Stimulated activated CD8-positive, alpha-beta memory T cell treated with anti-CD3 and anti-CD28 coated beads, Interleukin-7, amount 100 ng/mL, for 24 hours (primary cell): ENCODE data around the gene DNAJC4.

ENCODE experiments used
- DNase-seq: peaks from one replicate; pipeline ENCODE4 v3.0.0-alpha.2; 2020; ENCODE audit warnings: low read depth

The DNAJC4 gene

DNA sequence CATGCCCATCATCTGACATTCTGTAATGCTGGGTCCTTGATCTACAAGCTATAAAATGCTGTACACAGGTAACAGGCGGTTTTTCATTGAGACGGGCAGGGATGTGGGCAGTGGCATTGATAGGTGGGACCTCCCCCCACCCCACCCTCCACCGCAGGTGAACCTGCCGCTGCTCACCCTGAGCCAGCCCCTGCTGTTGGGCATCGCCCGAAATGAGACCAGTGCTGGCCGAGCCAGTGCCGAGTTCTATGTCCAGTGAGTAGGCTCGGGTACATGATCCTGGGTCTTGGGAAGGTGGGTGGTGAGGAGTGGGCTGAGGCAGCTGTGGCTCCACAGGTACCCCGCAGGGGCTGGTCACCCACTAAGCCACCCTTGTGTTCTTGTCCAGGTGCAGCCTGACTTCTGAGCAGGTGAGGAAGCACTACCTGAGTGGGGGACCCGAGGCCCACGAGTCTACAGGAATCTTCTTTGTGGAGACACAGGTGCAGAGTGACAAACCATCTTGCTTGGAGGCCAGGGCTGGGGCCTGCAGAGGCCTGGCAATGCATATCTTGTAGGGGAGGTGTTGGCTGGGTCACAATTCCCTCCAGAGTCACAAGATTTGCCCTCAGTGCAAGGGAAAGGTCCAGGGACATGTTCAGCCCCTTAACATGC lies 1.1 kb upstream of the DNAJC4 start:
- no peak for DNase-seq

- DNase-seq = no peak
These were observed 591 bp upstream of the DNAJC4 start for GRCh38 chr11:64229744-64230170.

- no peak for DNase-seq
These were observed 627 bp downstream of the DNAJC4 start for GRCh38 chr11:64230985-64231365.

- no peak for DNase-seq
These were observed 1.2 kb downstream of the DNAJC4 start for GRCh38 chr11:64231546-64231945.

GRCh38 chr11:64232182-64232966 lies 2.0 kb downstream of the DNAJC4 start:
- DNase-seq = no peak

- no peak for DNase-seq
These were observed 2.6 kb downstream of the DNAJC4 start for GRCh38 chr11:64232967-64233315.

- no peak for DNase-seq
These were observed 3.7 kb downstream of the DNAJC4 start, which contains the start of gene VEGFB for GRCh38 chr11:64233913-64234586. VEGFB (plus strand) TSS chr11:64234584; CDS start chr11:64234834, 250 bp downstream.

GRCh38 chr11:64234647-64235379 lies 4.5 kb downstream of the DNAJC4 start:
- no peak for DNase-seq

DNA sequence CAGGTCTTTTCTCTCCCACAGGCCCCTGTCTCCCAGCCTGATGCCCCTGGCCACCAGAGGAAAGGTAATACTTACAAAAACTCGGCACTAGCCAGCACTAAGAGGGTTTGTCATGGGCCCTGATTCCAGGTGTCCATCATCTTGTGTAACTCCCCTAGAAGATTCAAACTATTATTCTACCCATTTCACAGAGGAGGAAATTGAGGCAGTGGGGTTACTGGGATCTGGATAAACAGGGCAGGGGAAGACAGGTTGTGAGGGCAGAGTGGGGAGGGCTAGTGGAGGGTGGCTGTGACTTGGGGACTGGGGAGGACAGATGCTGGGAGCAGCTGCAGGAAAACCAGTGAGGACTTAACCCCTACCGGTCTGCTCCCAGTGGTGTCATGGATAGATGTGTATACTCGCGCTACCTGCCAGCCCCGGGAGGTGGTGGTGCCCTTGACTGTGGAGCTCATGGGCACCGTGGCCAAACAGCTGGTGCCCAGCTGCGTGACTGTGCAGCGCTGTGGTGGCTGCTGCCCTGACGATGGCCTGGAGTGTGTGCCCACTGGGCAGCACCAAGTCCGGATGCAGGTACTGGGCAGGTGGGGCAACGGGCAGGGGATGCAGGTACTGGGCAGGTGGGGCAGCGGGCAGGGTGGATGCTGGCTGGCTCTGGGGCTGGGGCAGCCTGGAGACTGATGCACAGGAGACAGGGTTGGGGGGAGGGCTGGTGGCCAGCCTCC lies 5.3 kb downstream of the DNAJC4 start:
- DNase-seq = no peak

GRCh38 chr11:64237484-64237951 lies 7.2 kb downstream of the DNAJC4 start:
- DNase-seq = no peak

- no peak for DNase-seq
These were observed 7.7 kb downstream of the DNAJC4 start for GRCh38 chr11:64238076-64238475.

DNA sequence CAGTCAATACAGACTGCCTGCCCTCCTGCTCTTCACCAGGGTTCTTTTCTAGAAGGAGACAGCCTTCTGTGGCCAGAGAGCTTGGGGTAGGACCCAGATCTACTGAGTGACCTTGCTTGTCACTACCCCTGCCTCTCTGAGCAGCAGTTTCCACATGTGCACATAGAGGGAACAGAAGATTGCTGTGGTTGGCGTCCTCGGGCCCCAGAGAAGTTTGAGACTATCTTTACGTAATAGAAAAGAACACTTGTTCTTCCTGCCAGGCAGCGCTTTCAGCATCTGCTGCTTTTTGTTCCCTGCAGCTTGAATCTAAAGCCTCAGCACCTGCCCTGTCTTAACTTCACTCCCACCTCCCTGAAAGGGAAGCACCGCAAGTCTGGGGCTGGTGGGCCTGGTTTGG lies 8.7 kb downstream of the DNAJC4 start:
- no peak for DNase-seq

DNA sequence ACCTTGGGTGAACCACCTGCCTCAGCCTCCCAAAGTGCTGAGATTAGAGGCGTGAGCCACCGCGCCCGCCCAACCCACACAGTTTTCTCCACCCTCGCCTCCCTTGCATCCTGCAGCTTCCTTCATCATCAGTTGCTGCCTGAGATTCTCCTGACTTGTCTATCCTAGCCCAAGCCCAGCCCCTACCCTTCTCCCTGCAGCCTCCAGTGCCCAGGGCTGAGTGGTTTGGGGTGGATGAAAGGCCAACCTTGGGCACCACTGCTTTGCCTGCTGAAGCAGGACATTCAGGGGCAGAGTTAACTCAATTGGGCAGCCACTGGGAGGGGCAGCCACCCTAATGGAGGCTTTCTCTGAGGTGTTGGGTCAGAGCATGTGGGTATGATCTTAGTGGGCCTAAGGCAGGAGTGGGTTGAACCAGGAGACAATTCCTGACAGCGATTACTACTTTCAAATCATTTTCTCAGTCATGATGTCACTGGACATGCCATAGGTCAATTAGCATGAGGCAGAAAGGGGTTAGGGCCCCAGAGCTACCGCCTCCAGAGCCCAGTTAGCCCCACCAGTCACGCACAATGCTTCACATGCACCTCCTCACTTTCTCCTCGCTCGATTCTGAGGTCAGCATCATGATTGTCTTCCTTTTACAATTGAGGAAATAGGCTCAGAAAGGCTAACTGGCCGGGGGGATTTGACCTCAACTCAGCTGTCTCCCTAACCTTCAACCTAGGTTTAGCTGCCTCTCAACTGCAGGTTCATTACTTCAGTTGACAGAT lies 9.5 kb downstream of the DNAJC4 start:
- no peak for DNase-seq

- peak; percentile 93 for DNase-seq
These were observed 10.3 kb downstream of the DNAJC4 start, which contains the start of gene FKBP2 for GRCh38 chr11:64240435-64241240. FKBP2 (plus strand) TSS chr11:64241095; CDS start chr11:64242388, 1,293 bp downstream.

DNA sequence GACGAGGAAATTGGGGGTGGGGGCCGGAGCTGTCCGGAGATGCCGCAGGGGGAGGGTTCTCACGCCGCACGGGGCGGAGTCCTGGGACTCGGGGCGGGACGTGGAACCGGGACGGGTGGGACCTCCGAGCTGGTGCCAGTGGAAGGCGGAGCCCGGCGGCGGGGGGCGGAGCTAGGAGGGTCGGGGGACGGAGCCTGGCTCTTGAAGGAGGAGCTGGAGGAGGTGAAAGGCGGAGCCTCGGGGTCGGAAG lies 10.8 kb downstream of the DNAJC4 start:
- DNase-seq = peak; percentile 99

- DNase-seq = no peak
These were observed 11.4 kb downstream of the DNAJC4 start for GRCh38 chr11:64241491-64242374.

DNA sequence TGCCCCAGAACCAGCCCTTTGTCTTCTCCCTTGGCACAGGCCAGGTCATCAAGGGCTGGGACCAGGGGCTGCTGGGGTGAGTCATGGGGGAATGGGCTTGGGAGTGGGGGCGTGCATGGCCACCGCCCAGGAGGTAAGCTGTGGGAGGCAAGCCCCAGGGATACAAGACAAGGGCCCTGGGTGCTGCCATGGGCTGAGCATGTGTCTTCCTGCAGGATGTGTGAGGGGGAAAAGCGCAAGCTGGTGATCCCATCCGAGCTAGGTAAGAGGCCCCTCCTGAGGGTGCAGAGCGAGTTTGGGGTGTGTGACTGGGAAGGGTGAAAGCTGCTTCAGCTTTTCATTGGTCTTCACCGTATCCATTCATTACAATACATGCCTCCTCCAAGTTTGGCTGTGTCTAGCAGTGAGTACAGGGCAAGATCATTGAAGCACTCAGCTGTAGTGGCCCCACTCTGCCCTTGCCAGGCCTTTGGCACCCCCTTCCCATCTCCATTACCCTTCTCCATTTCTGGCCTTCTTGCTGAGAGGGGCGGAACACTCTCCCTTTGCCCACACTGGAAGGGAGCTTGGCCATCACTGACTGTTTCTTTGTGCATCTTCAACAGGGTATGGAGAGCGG lies 13.0 kb downstream of the DNAJC4 start:
- no peak for DNase-seq

DNA sequence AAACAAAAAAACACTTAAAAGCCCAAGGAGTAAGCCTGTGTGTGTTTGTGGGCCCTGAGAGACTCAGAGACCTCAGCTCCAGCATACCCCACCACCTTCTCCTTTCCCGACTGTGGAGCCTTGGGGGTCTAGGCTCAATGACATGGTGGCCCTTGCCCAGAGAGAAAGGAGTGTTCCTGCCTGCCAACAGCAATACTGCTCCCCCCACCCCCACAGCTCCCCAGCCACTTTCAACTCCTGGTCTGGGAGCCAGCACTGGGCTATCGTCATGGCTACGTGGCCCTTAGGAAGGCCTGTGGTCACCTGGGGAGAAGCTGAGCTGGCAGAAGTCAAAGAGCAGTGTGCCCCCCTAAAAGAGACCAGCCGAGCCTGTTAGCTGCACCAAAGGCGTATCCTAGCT lies 13.8 kb downstream of the DNAJC4 start:
- DNase-seq = no peak

DNA sequence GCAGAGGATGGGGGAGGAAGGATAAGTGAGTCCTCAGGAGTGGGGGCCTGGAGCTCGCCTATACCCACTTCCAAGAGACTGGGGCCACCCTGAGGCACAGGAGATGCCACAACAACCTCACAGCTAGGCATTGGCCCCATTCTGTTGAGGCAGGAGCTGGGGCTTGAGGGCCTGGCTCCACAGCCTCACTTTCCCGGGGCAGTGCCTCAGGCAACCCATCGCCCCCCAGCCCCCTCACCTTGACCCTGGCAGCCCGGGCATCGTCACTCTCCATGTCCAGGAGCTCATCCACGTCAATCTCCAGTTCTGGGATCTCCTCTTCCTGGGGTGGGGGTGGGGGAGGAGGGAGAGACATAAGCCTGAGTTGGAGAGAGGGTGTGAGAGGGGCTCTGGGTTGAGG lies 14.6 kb downstream of the DNAJC4 start:
- DNase-seq = no peak
